A673 (cell line): Measurements from ENCODE around the gene RAB44.

ENCODE experiments used
- EZH2 ChIP-seq: fragments of 200-600 bp; sonication (generic); IDR thresholded peaks from 2 replicates; pipeline ENCODE4 v1.6.1; 2017; ENCODE audit warnings: borderline replicate concordance, low read depth, mild to moderate bottlenecking, mixed read lengths, antibody characterized with exemption, low read length; ENCODE audit not compliant: poor library complexity, severe bottlenecking
- TF ChIP-seq, protein P1 (sequence below): fragments of 300-800, 200-600 bp; sonication (generic); conservative IDR thresholded peaks from 2 replicates; pipeline ENCODE4 v1.5.1; 2017; ENCODE audit warnings: low read depth, mild to moderate bottlenecking, antibody characterized with exemption, low read length, moderate library complexity, mixed read lengths

DNA sequence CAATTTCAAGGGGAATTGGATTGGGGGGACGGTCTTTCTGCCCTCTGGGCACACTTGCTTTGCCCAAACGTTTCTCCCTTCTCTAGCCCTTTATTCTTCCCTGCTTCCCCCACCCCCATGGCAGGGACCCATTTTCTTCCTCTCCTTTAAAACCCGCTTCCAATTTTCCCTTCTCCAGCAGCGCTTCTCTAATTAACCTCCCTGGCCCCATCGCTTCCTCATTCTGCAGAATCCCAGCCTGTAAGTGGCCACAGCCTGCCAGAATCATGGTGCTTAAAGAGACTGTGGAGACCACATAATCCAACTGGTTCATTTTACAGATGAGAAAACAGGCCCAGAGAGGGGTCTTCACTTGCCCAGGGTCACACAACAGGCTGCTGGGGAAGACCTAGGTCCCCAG, 80.2 kb downstream of the RAB44 start:
- TF ChIP-seq, protein P1, sequence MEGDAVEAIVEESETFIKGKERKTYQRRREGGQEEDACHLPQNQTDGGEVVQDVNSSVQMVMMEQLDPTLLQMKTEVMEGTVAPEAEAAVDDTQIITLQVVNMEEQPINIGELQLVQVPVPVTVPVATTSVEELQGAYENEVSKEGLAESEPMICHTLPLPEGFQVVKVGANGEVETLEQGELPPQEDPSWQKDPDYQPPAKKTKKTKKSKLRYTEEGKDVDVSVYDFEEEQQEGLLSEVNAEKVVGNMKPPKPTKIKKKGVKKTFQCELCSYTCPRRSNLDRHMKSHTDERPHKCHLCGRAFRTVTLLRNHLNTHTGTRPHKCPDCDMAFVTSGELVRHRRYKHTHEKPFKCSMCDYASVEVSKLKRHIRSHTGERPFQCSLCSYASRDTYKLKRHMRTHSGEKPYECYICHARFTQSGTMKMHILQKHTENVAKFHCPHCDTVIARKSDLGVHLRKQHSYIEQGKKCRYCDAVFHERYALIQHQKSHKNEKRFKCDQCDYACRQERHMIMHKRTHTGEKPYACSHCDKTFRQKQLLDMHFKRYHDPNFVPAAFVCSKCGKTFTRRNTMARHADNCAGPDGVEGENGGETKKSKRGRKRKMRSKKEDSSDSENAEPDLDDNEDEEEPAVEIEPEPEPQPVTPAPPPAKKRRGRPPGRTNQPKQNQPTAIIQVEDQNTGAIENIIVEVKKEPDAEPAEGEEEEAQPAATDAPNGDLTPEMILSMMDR = no peak
- no peak for TF ChIP-seq EZH2
